GM19372 (cell line): ENCODE data around the gene MINAR1.

Experiments used
- ATAC-seq: cut with Tn5 transposase; IDR thresholded peaks from one replicate; pipeline ENCODE4 v1.9.1; 2021; ENCODE audit warnings: mild to moderate bottlenecking, low read depth, moderate library complexity; ENCODE audit not compliant: unreplicated experiment

Gene MINAR1

GRCh38 chr15:79430901-79431635 is 1.1 kb upstream of the MINAR1 start:
- no peak for ATAC-seq

- ATAC-seq: no peak
These were observed 474 bp downstream of the MINAR1 start for GRCh38 chr15:79432345-79433275.

- ATAC-seq: no peak
These were observed 1.3 kb downstream of the MINAR1 start for GRCh38 chr15:79433276-79433990.

GRCh38 chr15:79434361-79434760 is 2.2 kb downstream of the MINAR1 start:
- ATAC-seq: no peak

- ATAC-seq: no peak
These were observed 4.1 kb downstream of the MINAR1 start for GRCh38 chr15:79436037-79436780.

GRCh38 chr15:79437275-79438000 is 5.3 kb downstream of the MINAR1 start:
- ATAC-seq: no peak

GRCh38 chr15:79439236-79439635 is 7.1 kb downstream of the MINAR1 start:
- no peak for ATAC-seq

- ATAC-seq: no peak
These were observed 8.3 kb downstream of the MINAR1 start for GRCh38 chr15:79440355-79440908.

- no peak for ATAC-seq
These were observed 10.8 kb downstream of the MINAR1 start for GRCh38 chr15:79442911-79443310.

GRCh38 chr15:79447060-79447459 is 14.9 kb downstream of the MINAR1 start:
- ATAC-seq: no peak

- ATAC-seq: no peak
These were observed 18.5 kb downstream of the MINAR1 start for GRCh38 chr15:79450648-79451047.

- no peak for ATAC-seq
These were observed 19.3 kb downstream of the MINAR1 start for GRCh38 chr15:79451361-79451999.

GRCh38 chr15:79452244-79453051 is 20.3 kb downstream of the MINAR1 start:
- ATAC-seq: no peak

- no peak for ATAC-seq
These were observed 21.3 kb downstream of the MINAR1 start for GRCh38 chr15:79453446-79453845.

- no peak for ATAC-seq
These were observed 21.9 kb downstream of the MINAR1 start for GRCh38 chr15:79454063-79454462.

- no peak for ATAC-seq
These were observed 23.2 kb downstream of the MINAR1 start for GRCh38 chr15:79455361-79455760.

GRCh38 chr15:79455943-79456342 is 23.8 kb downstream of the MINAR1 start:
- no peak for ATAC-seq

GRCh38 chr15:79458491-79458890 is 26.4 kb downstream of the MINAR1 start:
- no peak for ATAC-seq
